Measurements from ENCODE around the gene METRN. TPM values are rescaled to one million over a fixed set of nuclear protein-coding genes. Genes with fewer than 3 reads are reported as not detected.

The METRN gene
- total RNA-seq, 2 experiments from 2014 or later: 2.6 to 3.2 TPM

DNA sequence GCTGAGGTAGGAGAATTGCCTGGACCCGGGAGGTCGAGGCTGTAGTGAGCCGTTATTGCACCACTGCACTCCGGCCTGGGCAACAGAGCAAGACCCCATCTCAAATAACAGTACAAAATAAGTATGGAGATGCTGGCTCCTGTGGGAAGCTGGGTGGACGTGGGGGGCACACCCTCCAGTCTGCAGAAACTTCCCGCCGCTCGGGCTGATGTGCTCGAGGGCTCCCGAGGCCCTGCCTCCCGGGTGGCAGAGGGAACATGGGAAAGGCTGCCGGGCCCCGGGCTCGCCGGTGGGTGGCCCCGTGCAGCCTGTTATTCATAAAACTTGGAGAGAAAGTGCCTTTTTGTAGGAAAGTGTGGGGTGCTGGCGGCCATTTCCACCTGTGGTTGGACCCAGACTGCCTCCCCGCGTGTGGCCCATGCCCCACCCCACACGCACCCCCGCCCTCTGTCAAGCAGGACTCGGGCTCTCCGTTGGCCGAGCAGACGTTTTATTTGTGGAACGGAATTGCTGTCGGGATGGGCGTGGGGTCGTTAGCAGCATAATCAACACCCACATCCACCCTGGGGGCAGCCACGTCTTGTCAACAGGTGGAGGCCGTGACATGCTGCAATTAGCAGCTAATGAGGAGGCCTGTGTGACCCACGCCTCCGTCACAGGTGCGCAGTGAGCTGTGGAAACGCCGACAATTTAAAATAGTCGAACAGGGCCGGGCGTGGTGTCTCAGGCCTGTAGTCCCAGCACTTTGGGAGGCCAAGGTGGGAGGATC, 33.2 kb downstream of the METRN start:
- CTCF ChIA-PET: no interaction called here
- POLR2A ChIA-PET: no interaction called here

DNA sequence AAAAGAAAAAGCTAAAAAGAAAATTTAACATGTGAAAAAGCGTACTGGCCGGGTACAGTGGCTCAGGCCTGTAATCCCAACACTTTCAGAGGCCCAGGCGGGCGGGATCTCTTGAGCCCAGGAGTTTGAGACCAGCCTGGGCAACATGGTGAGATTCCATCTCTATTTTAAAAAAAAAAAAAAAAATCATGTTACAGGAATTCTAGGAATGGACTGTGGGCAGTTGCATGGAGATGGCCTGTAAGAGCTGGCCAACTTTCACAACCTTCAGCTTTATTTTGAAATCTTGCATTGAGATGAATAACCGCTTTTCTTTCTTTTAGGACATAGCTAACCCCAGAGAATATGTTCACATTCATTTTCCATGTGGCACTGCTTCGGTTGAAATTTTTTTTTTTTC, 34.1 kb downstream of the METRN start:
- H3K27ac Mint-ChIP-seq: no peak overlapping the region
- POLR2A ChIA-PET: no interaction called here
- no peak for ATAC-seq (ENCODE audit: poor library complexity)

More for the DNA sequence above, 33.2 kb downstream of the METRN start:
- no peaks in the 10 kb centered on the region for H3K4me1 ChIP-seq (ENCODE audit: insufficient read depth, low read length)
- Mint-ChIP-seq H3K27ac (no peak overlapping the region), H3K4me1 (ENCODE audit: low read depth) (no peaks in the 10 kb centered on the region), H3K27me3 (no peaks in the 10 kb centered on the region), H3K9me3 (no peaks in the 10 kb centered on the region), H3K36me3 (ENCODE audit: low read depth) (no peaks in the 10 kb centered on the region), H3K4me3 (no peak overlapping the region)
- no peak overlapping the region for H3K27ac ChIP-seq (ENCODE audit: low read depth in 1 of 2, low read length in 2 of 2)
- no peaks in the 10 kb centered on the region for H3K9me3 ChIP-seq (ENCODE audit: control insufficient read depth in 1 of 2, insufficient read depth in 1 of 2, low read length in 2 of 2)
- H3K27me3 ChIP-seq (ENCODE audit: control insufficient read depth in 1 of 2, insufficient read depth in 2 of 2, low read length in 2 of 2): no peaks in the 10 kb centered on the region
- no peak overlapping the region for H3K4me3 ChIP-seq (ENCODE audit: low read length)
- intact Hi-C loops (cut with DNase I, micrococcal nuclease): no loop called here
- no peak for DNase-seq
- TF ChIP-seq, protein P1, sequence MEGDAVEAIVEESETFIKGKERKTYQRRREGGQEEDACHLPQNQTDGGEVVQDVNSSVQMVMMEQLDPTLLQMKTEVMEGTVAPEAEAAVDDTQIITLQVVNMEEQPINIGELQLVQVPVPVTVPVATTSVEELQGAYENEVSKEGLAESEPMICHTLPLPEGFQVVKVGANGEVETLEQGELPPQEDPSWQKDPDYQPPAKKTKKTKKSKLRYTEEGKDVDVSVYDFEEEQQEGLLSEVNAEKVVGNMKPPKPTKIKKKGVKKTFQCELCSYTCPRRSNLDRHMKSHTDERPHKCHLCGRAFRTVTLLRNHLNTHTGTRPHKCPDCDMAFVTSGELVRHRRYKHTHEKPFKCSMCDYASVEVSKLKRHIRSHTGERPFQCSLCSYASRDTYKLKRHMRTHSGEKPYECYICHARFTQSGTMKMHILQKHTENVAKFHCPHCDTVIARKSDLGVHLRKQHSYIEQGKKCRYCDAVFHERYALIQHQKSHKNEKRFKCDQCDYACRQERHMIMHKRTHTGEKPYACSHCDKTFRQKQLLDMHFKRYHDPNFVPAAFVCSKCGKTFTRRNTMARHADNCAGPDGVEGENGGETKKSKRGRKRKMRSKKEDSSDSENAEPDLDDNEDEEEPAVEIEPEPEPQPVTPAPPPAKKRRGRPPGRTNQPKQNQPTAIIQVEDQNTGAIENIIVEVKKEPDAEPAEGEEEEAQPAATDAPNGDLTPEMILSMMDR (IDR thresholded peaks at IDR 0.05): no peak
- ATAC-seq (ENCODE audit: poor library complexity): no peak
- no peaks in the 10 kb centered on the region for H3K36me3 ChIP-seq (ENCODE audit: insufficient read depth, low read length)

DNA sequence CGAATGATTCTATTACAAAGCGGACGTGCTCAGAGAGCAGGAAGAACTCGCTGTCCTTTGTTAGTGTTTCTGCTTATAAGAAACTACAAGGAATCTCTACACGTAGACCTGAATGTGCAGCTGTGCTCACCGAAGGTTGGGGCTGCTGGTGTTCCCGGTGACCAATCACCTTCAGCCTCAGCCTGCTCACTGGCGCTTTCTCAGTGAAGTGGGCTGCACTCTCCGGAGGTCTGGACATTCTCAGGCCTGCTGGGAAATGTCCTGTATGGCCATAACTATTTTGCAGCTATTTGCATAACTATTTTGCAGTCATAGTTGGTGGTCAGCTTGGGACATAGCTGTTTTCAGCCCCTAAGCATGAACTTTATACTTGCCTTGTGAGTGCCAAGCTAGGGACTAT, 35.6 kb downstream of the METRN start:
- ATAC-seq (ENCODE audit: poor library complexity) (no peak), DNase-seq (peak in 1 of 14 experiments; percentile 4)
- Mint-ChIP-seq H3K9me3 (no peaks in the 10 kb centered on the region), H3K4me3 (no peak overlapping the region), H3K36me3 (ENCODE audit: low read depth) (no peaks in the 10 kb centered on the region), H3K27ac (no peak overlapping the region), H3K27me3 (no peaks in the 10 kb centered on the region), H3K4me1 (ENCODE audit: low read depth) (no peaks in the 10 kb centered on the region)
- POLR2A ChIA-PET: no interaction called here
- CTCF ChIA-PET: no interaction called here
- intact Hi-C loops (cut with DNase I, micrococcal nuclease): no loop called here
- peaks cover 7% of the 10 kb centered on the region for H3K4me1 ChIP-seq (ENCODE audit: insufficient read depth, low read length)
- TF ChIP-seq, protein P1 (IDR thresholded peaks at IDR 0.05): no peak
- no peak overlapping the region for H3K27ac ChIP-seq (ENCODE audit: low read depth in 1 of 2, low read length in 2 of 2)
- no peak overlapping the region for H3K4me3 ChIP-seq (ENCODE audit: low read length)
- no peaks in the 10 kb centered on the region for H3K9me3 ChIP-seq (ENCODE audit: control insufficient read depth in 1 of 2, insufficient read depth in 1 of 2, low read length in 2 of 2)
- H3K36me3 ChIP-seq (ENCODE audit: insufficient read depth, low read length): no peaks in the 10 kb centered on the region
- no peaks in the 10 kb centered on the region for H3K27me3 ChIP-seq (ENCODE audit: control insufficient read depth in 1 of 2, insufficient read depth in 2 of 2, low read length in 2 of 2)

More for the DNA sequence above, 34.1 kb downstream of the METRN start:
- H3K4me1 Mint-ChIP-seq (ENCODE audit: low read depth): no peaks in the 10 kb centered on the region
- H3K27me3 Mint-ChIP-seq: no peaks in the 10 kb centered on the region
- no peaks in the 10 kb centered on the region for H3K4me1 ChIP-seq (ENCODE audit: insufficient read depth, low read length)
- no peaks in the 10 kb centered on the region for H3K36me3 Mint-ChIP-seq (ENCODE audit: low read depth)
- H3K27me3 ChIP-seq (ENCODE audit: control insufficient read depth in 1 of 2, insufficient read depth in 2 of 2, low read length in 2 of 2): no peaks in the 10 kb centered on the region
- no peak overlapping the region for H3K27ac ChIP-seq (ENCODE audit: low read depth in 1 of 2, low read length in 2 of 2)
- H3K4me3 ChIP-seq (ENCODE audit: low read length): no peak overlapping the region
- H3K4me3 Mint-ChIP-seq: no peak overlapping the region
- intact Hi-C loops (cut with DNase I, micrococcal nuclease): no loop called here
- no peaks in the 10 kb centered on the region for H3K9me3 Mint-ChIP-seq
- CTCF ChIA-PET: no interaction called here
- no peaks in the 10 kb centered on the region for H3K36me3 ChIP-seq (ENCODE audit: insufficient read depth, low read length)
- DNase-seq: no peak
- TF ChIP-seq, protein P1 (IDR thresholded peaks at IDR 0.05): no peak
- no peaks in the 10 kb centered on the region for H3K9me3 ChIP-seq (ENCODE audit: control insufficient read depth in 1 of 2, insufficient read depth in 1 of 2, low read length in 2 of 2)
